Activated T-helper 17 cell treated with anti-CD3 and anti-CD28 coated beads, Interleukin-2, amount 50 U/mL, for 72 hours (primary cell): ENCODE results near the gene AKAP5. TPM values are rescaled to one million over a fixed set of nuclear protein-coding genes. Genes with fewer than 3 reads are reported as not detected.
A peak's percentile ranks its signal among the peaks of the same experiment; 100 is the strongest.

Experiments used
- ATAC-seq: fragments of 150-1000 bp; cut with Tn5 transposase; replicated peaks from 2 replicates; pipeline ENCODE4 v1.10.0; 2021; ENCODE audit warnings: mild to moderate bottlenecking, moderate library complexity
- H3K27ac Mint-ChIP-seq: one replicate; pipeline ENCODE4 v1.8.0; 2022; ENCODE audit warnings: mixed read lengths
- H3K27me3 Mint-ChIP-seq: one replicate; pipeline ENCODE4 v1.8.0; 2022; ENCODE audit warnings: mixed read lengths
- H3K36me3 Mint-ChIP-seq: one replicate; pipeline ENCODE4 v1.8.0; 2022; ENCODE audit warnings: low read depth, mild to moderate bottlenecking, mixed read lengths
- H3K4me1 Mint-ChIP-seq: one replicate; pipeline ENCODE4 v1.8.0; 2022; ENCODE audit warnings: mixed read lengths
- H3K4me3 Mint-ChIP-seq: one replicate; pipeline ENCODE4 v1.8.0; 2022; ENCODE audit warnings: mild to moderate bottlenecking, mixed read lengths
- H3K9me3 Mint-ChIP-seq: one replicate; pipeline ENCODE4 v1.8.0; 2022; ENCODE audit warnings: mixed read lengths
- total RNA-seq, 2 donors: library from RNA; stranded (reverse); gene quantifications; one replicate each; pipeline ENCODE4 v1.2.3, GENCODE V29; 2022

The AKAP5 gene
- total RNA-seq, 2 donors from 2014 or later = 0.82 to 1.0 TPM

- no peaks in the 10 kb centered on the region for H3K9me3 Mint-ChIP-seq
- ATAC-seq = no peak
- no peaks in the 10 kb centered on the region for H3K27me3 Mint-ChIP-seq
- H3K36me3 Mint-ChIP-seq = peaks cover 44% of the 10 kb centered on the region
- H3K27ac Mint-ChIP-seq = no peak overlapping the region
- peaks cover 28% of the 10 kb centered on the region for H3K4me1 Mint-ChIP-seq
- peak overlapping the region; percentile 9 for H3K4me3 Mint-ChIP-seq
These were observed 2.3 kb downstream of the AKAP5 start for GRCh38 chr14:64467566-64467965.

DNA sequence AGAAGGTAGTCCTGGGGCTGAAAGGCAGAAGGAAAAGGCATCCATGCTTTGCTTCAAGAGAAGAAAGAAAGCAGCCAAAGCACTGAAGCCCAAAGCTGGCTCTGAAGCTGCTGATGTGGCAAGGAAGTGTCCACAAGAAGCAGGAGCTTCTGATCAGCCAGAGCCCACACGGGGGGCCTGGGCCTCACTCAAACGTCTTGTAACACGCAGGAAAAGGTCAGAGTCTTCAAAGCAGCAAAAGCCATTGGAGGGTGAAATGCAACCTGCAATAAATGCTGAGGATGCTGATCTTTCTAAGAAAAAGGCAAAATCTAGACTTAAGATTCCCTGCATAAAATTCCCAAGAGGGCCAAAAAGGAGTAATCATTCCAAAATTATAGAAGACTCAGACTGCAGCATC, 3.2 kb downstream of the AKAP5 start:
- Mint-ChIP-seq H3K4me3 (peak overlapping the region; percentile 1), H3K36me3 (peaks cover 35% of the 10 kb centered on the region), H3K27ac (peak overlapping the region; percentile 10), H3K9me3 (no peaks in the 10 kb centered on the region), H3K27me3 (no peaks in the 10 kb centered on the region), H3K4me1 (peaks cover 28% of the 10 kb centered on the region)
- no peak for ATAC-seq

DNA sequence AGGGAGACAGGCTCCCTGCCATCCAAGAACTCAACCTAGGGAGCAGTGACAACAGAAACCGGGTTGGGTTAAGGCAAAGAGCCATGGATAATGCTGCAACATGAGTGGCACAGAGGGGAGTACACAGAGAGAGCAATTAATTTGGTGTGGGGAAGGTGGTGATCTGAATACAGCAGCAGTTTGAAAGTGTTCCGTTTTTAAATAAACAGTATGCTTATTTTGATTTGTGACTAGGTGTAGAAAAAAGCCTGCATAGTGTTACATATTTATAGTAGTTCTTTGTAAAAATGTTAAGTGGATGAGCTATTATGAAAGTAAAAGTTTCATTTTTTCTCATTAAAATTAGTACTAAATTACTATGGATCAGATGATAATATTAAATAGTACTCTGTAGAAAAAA, 8.7 kb downstream of the AKAP5 start:
- no peak overlapping the region for H3K27ac Mint-ChIP-seq
- peaks cover 53% of the 10 kb centered on the region for H3K36me3 Mint-ChIP-seq
- peaks cover 12% of the 10 kb centered on the region for H3K4me1 Mint-ChIP-seq
- peak; percentile 37 for ATAC-seq
- peak overlapping the region; percentile 2 for H3K4me3 Mint-ChIP-seq
- H3K27me3 Mint-ChIP-seq = no peaks in the 10 kb centered on the region
- no peaks in the 10 kb centered on the region for H3K9me3 Mint-ChIP-seq

- Mint-ChIP-seq H3K9me3 (no peaks in the 10 kb centered on the region), H3K4me3 (peak overlapping the region; percentile 11), H3K27ac (no peak overlapping the region), H3K27me3 (no peaks in the 10 kb centered on the region), H3K36me3 (peaks cover 59% of the 10 kb centered on the region), H3K4me1 (peaks cover 11% of the 10 kb centered on the region)
- ATAC-seq = peak; percentile 66
These were observed 9.4 kb downstream of the AKAP5 start for GRCh38 chr14:64474698-64475097.

GRCh38 chr14:64475585-64476273, 10.4 kb downstream of the AKAP5 start:
- H3K27ac Mint-ChIP-seq = no peak overlapping the region

DNA sequence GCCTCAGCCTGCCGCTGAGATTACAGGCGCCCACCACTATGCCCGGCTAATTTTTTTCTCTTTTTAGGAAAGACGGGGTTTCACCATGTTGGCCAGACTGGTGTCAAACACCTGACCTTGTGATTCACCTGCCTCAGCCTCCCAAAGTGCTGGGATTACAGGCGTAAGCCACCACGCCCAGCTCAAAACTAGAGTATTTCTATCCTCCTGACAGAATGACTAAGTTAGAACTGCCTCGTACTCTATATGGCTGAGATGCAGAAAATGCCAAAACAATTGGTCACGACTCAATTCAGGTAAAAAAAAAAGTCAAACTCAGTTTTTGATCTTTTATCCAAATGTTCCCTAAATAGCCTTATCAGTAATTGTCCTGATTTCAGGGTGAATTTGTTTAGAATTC, 11.1 kb downstream of the AKAP5 start:
- Mint-ChIP-seq H3K36me3 (peaks cover 66% of the 10 kb centered on the region), H3K4me3 (no peak overlapping the region), H3K27ac (no peak overlapping the region), H3K9me3 (no peaks in the 10 kb centered on the region), H3K27me3 (no peaks in the 10 kb centered on the region), H3K4me1 (peaks cover 11% of the 10 kb centered on the region)
- ATAC-seq = peak; percentile 72

More at GRCh38 chr14:64475585-64476273, 10.4 kb downstream of the AKAP5 start:
- ATAC-seq = peak; percentile 22
- Mint-ChIP-seq H3K9me3 (no peaks in the 10 kb centered on the region), H3K36me3 (peaks cover 64% of the 10 kb centered on the region), H3K4me1 (peaks cover 11% of the 10 kb centered on the region), H3K27me3 (no peaks in the 10 kb centered on the region), H3K4me3 (no peak overlapping the region)

- no peak overlapping the region for H3K4me3 Mint-ChIP-seq
- no peaks in the 10 kb centered on the region for H3K27me3 Mint-ChIP-seq
- no peaks in the 10 kb centered on the region for H3K9me3 Mint-ChIP-seq
- peaks cover 78% of the 10 kb centered on the region for H3K36me3 Mint-ChIP-seq
- H3K4me1 Mint-ChIP-seq = peaks cover 10% of the 10 kb centered on the region
- no peak overlapping the region for H3K27ac Mint-ChIP-seq
- ATAC-seq = no peak
These were observed 13.4 kb downstream of the AKAP5 start for GRCh38 chr14:64478634-64479250.

DNA sequence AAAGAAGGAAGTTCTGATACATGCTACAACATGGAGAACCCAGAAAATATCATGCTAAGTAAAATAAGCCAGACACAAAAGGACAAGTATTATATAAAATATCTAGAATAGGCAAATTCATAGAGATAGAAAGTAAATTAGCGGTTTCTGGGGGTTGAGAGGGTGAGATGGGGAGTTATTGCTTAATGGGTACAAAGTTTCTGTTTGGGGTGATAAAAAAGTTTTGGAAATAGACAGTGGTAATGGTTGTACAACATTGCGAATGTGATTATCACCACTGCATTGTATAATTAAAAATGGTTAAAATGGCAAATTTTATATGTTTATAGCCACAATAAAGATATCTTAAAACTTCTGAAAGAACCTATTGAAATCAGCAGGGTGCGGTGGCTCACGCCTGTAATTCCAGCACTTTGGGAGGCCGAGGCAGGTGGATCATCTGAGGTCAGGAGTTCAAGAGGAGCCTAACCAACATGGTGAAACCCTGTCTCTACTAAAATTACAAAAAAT, 23.3 kb downstream of the AKAP5 start:
- Mint-ChIP-seq H3K4me3 (no peak overlapping the region), H3K4me1 (peaks cover 23% of the 10 kb centered on the region), H3K27ac (peak overlapping the region; percentile 37), H3K9me3 (no peaks in the 10 kb centered on the region), H3K36me3 (peaks cover 99% of the 10 kb centered on the region), H3K27me3 (no peaks in the 10 kb centered on the region)
- ATAC-seq = no peak

DNA sequence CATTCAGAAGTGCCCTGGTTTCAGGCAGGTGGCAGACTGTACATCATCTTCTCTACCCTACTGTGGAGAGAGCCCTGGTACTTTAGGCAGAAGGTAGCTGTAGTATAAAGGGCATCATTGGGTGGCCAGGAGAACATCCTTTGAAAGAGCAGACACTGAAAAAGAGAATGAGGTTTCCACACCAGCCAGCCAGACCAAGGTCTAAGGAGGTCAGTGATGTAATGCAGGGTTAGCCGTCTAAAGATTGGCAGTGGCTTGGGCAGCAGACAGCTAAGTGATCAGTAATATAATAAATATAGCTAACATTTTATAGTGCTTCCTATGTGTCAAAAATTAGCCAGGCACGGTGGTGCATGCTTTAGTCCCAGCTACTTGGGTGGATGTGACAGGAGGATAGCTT, 26.3 kb downstream of the AKAP5 start:
- Mint-ChIP-seq H3K36me3 (peaks cover 100% of the 10 kb centered on the region), H3K27me3 (no peaks in the 10 kb centered on the region), H3K9me3 (no peaks in the 10 kb centered on the region), H3K4me1 (peaks cover 29% of the 10 kb centered on the region), H3K27ac (peak overlapping the region; percentile 18), H3K4me3 (no peak overlapping the region)
- no peak for ATAC-seq

- Mint-ChIP-seq H3K36me3 (peaks cover 98% of the 10 kb centered on the region), H3K4me1 (peaks cover 37% of the 10 kb centered on the region), H3K27ac (peak overlapping the region; percentile 16), H3K27me3 (no peaks in the 10 kb centered on the region), H3K9me3 (no peaks in the 10 kb centered on the region), H3K4me3 (peak overlapping the region; percentile 3)
- no peak for ATAC-seq
These were observed 28.2 kb downstream of the AKAP5 start for GRCh38 chr14:64493455-64493854.

DNA sequence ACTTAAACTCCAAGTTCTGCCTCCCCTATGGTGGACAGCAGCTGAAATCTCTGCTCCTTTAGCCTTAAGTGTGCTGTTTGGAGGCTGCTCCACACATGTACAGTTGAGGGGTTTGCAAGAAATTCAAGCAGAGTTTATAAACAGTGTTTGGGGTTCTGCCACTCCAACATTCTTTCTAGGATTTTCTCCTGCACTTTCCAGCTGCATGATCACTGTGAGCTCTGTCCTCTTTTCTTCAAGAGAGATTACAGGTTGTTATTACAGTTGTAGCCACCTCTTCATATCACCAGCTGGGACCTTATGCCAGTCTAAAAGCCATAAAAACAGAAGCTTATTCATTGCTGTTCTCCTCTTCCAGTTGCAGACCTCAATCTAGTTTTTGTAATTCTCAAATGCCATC, 30.0 kb downstream of the AKAP5 start:
- H3K27me3 Mint-ChIP-seq = no peaks in the 10 kb centered on the region
- no peak for ATAC-seq
- H3K4me3 Mint-ChIP-seq = no peak overlapping the region
- H3K9me3 Mint-ChIP-seq = no peaks in the 10 kb centered on the region
- H3K36me3 Mint-ChIP-seq = peaks cover 97% of the 10 kb centered on the region
- peaks cover 45% of the 10 kb centered on the region for H3K4me1 Mint-ChIP-seq
- H3K27ac Mint-ChIP-seq = no peak overlapping the region

- peaks cover 33% of the 10 kb centered on the region for H3K4me1 Mint-ChIP-seq
- no peak for ATAC-seq
- H3K4me3 Mint-ChIP-seq = peak overlapping the region; percentile 31
- peak overlapping the region; percentile 58 for H3K27ac Mint-ChIP-seq
- no peaks in the 10 kb centered on the region for H3K27me3 Mint-ChIP-seq
- no peaks in the 10 kb centered on the region for H3K9me3 Mint-ChIP-seq
- peaks cover 97% of the 10 kb centered on the region for H3K36me3 Mint-ChIP-seq
These were observed 31.5 kb downstream of the AKAP5 start for GRCh38 chr14:64496764-64497163.

GRCh38 chr14:64500088-64500487, 34.8 kb downstream of the AKAP5 start:
- Mint-ChIP-seq H3K4me1 (peaks cover 17% of the 10 kb centered on the region), H3K27ac (peak overlapping the region; percentile 97), H3K9me3 (no peaks in the 10 kb centered on the region), H3K36me3 (peaks cover 95% of the 10 kb centered on the region), H3K27me3 (no peaks in the 10 kb centered on the region), H3K4me3 (peak overlapping the region; percentile 91)
- ATAC-seq = no peak

DNA sequence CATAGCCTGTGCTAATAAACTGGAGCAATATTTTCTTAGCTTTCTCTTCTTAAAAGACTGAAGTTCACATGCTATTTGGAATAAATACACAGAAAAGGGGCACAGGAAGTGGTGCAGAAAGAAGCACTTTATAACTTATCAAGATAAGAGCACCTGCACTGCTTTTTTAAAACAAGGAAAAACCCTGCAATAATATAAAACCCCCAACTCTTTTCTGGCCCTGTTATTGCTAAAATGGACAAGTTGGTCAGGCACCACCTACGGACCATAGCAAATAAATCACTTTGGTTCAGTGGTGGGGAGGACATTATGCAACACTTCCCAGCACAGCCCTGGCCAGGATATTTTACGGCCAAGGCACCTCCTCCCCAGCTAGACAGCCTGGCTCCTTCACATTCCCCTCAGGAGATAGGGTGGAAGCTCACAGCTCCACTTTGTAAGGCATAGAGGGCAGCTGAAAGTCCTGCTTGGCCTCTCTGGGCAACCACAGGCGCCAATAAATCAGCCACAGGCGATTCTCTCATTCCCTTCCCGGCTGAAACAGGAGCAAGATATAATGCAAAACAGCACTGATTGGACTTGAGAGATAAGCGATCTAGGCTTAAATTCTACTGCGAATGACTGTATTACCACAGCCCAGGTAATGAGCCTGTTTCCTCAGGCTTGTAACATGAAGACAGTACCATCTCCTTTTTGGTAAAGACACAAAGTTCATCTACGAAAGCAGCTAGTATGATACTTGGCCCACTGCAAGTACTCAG, 36.3 kb downstream of the AKAP5 start:
- no peaks in the 10 kb centered on the region for H3K27me3 Mint-ChIP-seq
- peak overlapping the region; percentile 91 for H3K4me3 Mint-ChIP-seq
- no peak for ATAC-seq
- peak overlapping the region; percentile 97 for H3K27ac Mint-ChIP-seq
- H3K36me3 Mint-ChIP-seq = peaks cover 95% of the 10 kb centered on the region
- no peaks in the 10 kb centered on the region for H3K9me3 Mint-ChIP-seq
- peaks cover 16% of the 10 kb centered on the region for H3K4me1 Mint-ChIP-seq
